GM23338 (cell line): ENCODE results near the gene ST14. TPM values are rescaled to one million over a fixed set of nuclear protein-coding genes. Genes with fewer than 3 reads are reported as not detected.

Experiments used
- ATAC-seq: fragments of 200-7000 bp; cut with Tn5 transposase; 3 replicates; pipeline ENCODE4 v1.9.1; 2020
- DNase-seq: peaks from one replicate; pipeline ENCODE4 v3.0.0-alpha.2; 2015; ENCODE audit warnings: low spot score
- H2AFZ ChIP-seq: fragments of 200-600 bp; sonication (generic); 2 replicates; pipeline ENCODE4 v1.8.0; 2016; ENCODE audit warnings: antibody characterized with exemption, mild to moderate bottlenecking, moderate library complexity
- H3F3A ChIP-seq: fragments of 200-600 bp; sonication (generic); replicated peaks from 2 replicates; pipeline ENCODE4 v1.8.0; 2017; ENCODE audit warnings: antibody characterized with exemption, mixed run types, low read depth
- H3K27ac ChIP-seq: fragments of 200-600 bp; sonication (generic); 2 replicates; pipeline ENCODE4 v1.6.1; 2016; ENCODE audit warnings: low read depth
- H3K27me3 ChIP-seq: fragments of 200-600 bp; sonication (generic); 2 replicates; pipeline ENCODE4 v1.8.0; 2016; ENCODE audit warnings: mild to moderate bottlenecking, mixed run types, moderate library complexity; ENCODE audit not compliant: insufficient read depth
- H3K36me3 ChIP-seq: fragments of 200-600 bp; sonication (generic); 2 replicates; pipeline ENCODE4 v1.8.0; 2016; ENCODE audit warnings: mild to moderate bottlenecking; ENCODE audit not compliant: insufficient read depth
- H3K4me1 ChIP-seq: fragments of 200-600 bp; sonication (generic); 2 replicates; pipeline ENCODE4 v1.8.0; 2016; ENCODE audit warnings: mild to moderate bottlenecking, moderate library complexity; ENCODE audit not compliant: insufficient read depth
- H3K4me2 ChIP-seq: fragments of 200-600 bp; sonication (generic); 2 replicates; pipeline ENCODE4 v1.7.1; 2017; ENCODE audit warnings: mixed run types
- H3K4me3 ChIP-seq: fragments of 200-600 bp; sonication (generic); 2 replicates; pipeline ENCODE4 v1.6.1; 2016; ENCODE audit warnings: mixed run types
- H3K79me2 ChIP-seq: fragments of 200-600 bp; sonication (generic); replicated peaks from 2 replicates; pipeline ENCODE4 v1.8.0; 2017; ENCODE audit warnings: mild to moderate bottlenecking; ENCODE audit not compliant: insufficient read depth
- H3K9me2 ChIP-seq: fragments of 200-600 bp; sonication (generic); 2 replicates; pipeline ENCODE4 v1.8.0; 2017; ENCODE audit not compliant: insufficient read depth
- H4K20me1 ChIP-seq: fragments of 200-600 bp; sonication (generic); replicated peaks from 2 replicates; pipeline ENCODE4 v1.8.0; 2017; ENCODE audit warnings: mild to moderate bottlenecking; ENCODE audit not compliant: insufficient read depth
- H3K27ac Mint-ChIP-seq: 2 replicates; pipeline ENCODE4 v1.8.0; 2020; ENCODE audit warnings: inconsistent platforms, mild to moderate bottlenecking, moderate library complexity, mixed read lengths
- H3K27me3 Mint-ChIP-seq: 3 replicates; pipeline ENCODE4 v1.8.0; 2022; ENCODE audit warnings: low read depth, mild to moderate bottlenecking, moderate library complexity, mixed read lengths, inconsistent platforms; ENCODE audit not compliant: insufficient read depth, poor library complexity
- H3K36me3 Mint-ChIP-seq: 3 replicates; pipeline ENCODE4 v1.8.0; 2021; ENCODE audit warnings: low read depth, mild to moderate bottlenecking, inconsistent platforms, moderate library complexity, mixed read lengths
- H3K4me1 Mint-ChIP-seq: 3 replicates; pipeline ENCODE4 v1.8.0; 2020; ENCODE audit warnings: mild to moderate bottlenecking, inconsistent platforms, mixed read lengths
- H3K4me3 Mint-ChIP-seq: 3 replicates; pipeline ENCODE4 v1.8.0; 2021; ENCODE audit warnings: moderate library complexity, mild to moderate bottlenecking, inconsistent platforms, mixed read lengths
- H3K9me3 Mint-ChIP-seq: 3 replicates; pipeline ENCODE4 v1.8.0; 2020; ENCODE audit warnings: moderate library complexity, mild to moderate bottlenecking, inconsistent platforms, mixed read lengths
- ETS1 ChIP-seq: IDR thresholded peaks from 2 replicates; pipeline ENCODE4 v1.6.1; 2016; ENCODE audit warnings: antibody characterized with exemption
- EZH2 ChIP-seq: fragments of 200-600 bp; sonication (generic); IDR thresholded peaks from one replicate; pipeline ENCODE4 v1.8.0; 2017; ENCODE audit warnings: antibody characterized with exemption, mild to moderate bottlenecking, low read depth; ENCODE audit not compliant: unreplicated experiment
- EZH2phosphoT487 ChIP-seq: fragments of 200-600 bp; sonication (generic); IDR thresholded peaks from one replicate; pipeline ENCODE4 v1.8.1; 2018; ENCODE audit warnings: antibody characterized with exemption; ENCODE audit not compliant: unreplicated experiment
- STAT1 ChIP-seq: IDR thresholded peaks from one replicate; pipeline ENCODE4 v1.6.1; 2016; ENCODE audit warnings: antibody characterized with exemption; ENCODE audit not compliant: unreplicated experiment
- ZNF331 ChIP-seq: fragments of 250-450 bp; sonication (Bioruptor Pico); IDR thresholded peaks from 2 replicates; pipeline ENCODE4 v1.5.0; 2020; ENCODE audit warnings: low read depth, mild to moderate bottlenecking, moderate library complexity
- ZNF462 ChIP-seq: fragments of 250-450 bp; sonication (Bioruptor Pico); IDR thresholded peaks from 2 replicates; pipeline ENCODE4 v1.5.0; 2020; ENCODE audit warnings: mild to moderate bottlenecking, moderate library complexity
- polyA plus RNA-seq: library from polyadenylated mRNA; unstranded; fragments of >200 nt; fragmentation: Nextera tagmentation; extraction: Ambion mirVana; gene quantifications from 2 replicates; pipeline ENCODE4 v1.2.1, GENCODE V29; 2016
- total RNA-seq: library from RNA; depleted of rRNA; stranded (reverse); fragments of >200 nt; shearing (Covaris generic); gene quantifications from 2 replicates; pipeline ENCODE4 v1.2.3, GENCODE V29; 2014
- TF ChIP-seq, protein P1 (sequence below), 2 experiments: fragments of 200-600 bp in 1 of 2; sonication (generic) in 1 of 2; conservative IDR thresholded peaks; 2 replicates each; pipeline versions ENCODE4 v1.5.1 to v1.6.1; 2016 to 2017; ENCODE audit warnings: antibody characterized with exemption in 2 of 2, low read depth in 2 of 2, mild to moderate bottlenecking in 2 of 2, moderate library complexity in 1 of 2

ST14 gene
- total and polyA plus RNA-seq, 2 experiments from 2014 or later = 7.9 to 32.7 TPM

DNA sequence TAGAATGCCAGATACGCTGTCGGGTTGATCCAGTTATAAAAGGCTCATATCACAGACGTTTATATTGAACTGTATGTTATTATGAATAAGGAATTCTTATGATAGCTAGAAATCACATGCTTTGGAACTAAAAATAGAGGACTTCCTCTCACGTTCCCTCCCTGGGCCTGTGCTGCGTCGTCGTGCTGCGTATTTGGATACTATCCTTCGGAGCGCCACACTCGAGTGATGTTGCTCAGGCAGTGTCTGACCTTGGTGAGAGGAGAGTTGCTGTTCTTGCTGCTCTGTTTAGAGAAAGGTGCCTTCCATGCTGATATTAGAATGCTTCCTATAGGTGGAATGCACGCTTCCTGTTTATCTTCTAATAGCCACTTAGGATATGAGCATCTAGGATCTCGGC is 20.2 kb upstream of the ST14 start (continued):
- TF ChIP-seq ZNF462 (CRISPR knock-in tag) (no peak), EZH2phosphoT487 (no peak), EZH2 (no peak), STAT1 (no peak)

GRCh38 chr11:130141561-130142341 is 17.8 kb upstream of the ST14 start:
- no peak overlapping the region for H3K4me3 ChIP-seq
- no peaks in the 10 kb centered on the region for H3K27me3 ChIP-seq
- Mint-ChIP-seq H3K9me3 (no peaks in the 10 kb centered on the region), H3K4me3 (no peak overlapping the region), H3K27me3 (peaks cover 3% of the 10 kb centered on the region), H3K27ac (no peak overlapping the region), H3K4me1 (peaks cover 22% of the 10 kb centered on the region), H3K36me3 (peaks cover 72% of the 10 kb centered on the region)
- no peak for DNase-seq
- H2AFZ ChIP-seq = no peak overlapping the region
- peaks cover 20% of the 10 kb centered on the region for H3K36me3 ChIP-seq
- peaks cover 14% of the 10 kb centered on the region for H4K20me1 ChIP-seq
- 0 out of 2 replicates have a peak, but pooled peaks cover 7% of the 10 kb centered on the region for H3F3A ChIP-seq
- peaks cover 13% of the 10 kb centered on the region for H3K4me1 ChIP-seq
- TF ChIP-seq ETS1 (no peak), EZH2phosphoT487 (no peak), STAT1 (no peak), ZNF331 (CRISPR knock-in tag) (no peak), EZH2 (no peak)
- TF ChIP-seq, protein P1, sequence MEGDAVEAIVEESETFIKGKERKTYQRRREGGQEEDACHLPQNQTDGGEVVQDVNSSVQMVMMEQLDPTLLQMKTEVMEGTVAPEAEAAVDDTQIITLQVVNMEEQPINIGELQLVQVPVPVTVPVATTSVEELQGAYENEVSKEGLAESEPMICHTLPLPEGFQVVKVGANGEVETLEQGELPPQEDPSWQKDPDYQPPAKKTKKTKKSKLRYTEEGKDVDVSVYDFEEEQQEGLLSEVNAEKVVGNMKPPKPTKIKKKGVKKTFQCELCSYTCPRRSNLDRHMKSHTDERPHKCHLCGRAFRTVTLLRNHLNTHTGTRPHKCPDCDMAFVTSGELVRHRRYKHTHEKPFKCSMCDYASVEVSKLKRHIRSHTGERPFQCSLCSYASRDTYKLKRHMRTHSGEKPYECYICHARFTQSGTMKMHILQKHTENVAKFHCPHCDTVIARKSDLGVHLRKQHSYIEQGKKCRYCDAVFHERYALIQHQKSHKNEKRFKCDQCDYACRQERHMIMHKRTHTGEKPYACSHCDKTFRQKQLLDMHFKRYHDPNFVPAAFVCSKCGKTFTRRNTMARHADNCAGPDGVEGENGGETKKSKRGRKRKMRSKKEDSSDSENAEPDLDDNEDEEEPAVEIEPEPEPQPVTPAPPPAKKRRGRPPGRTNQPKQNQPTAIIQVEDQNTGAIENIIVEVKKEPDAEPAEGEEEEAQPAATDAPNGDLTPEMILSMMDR (conservative IDR thresholded peaks at IDR 0.05; ENCODE audit: low read depth in 2 of 2) = no peak
- H3K4me2 ChIP-seq = no peak overlapping the region
- no peaks in the 10 kb centered on the region for H3K9me2 ChIP-seq
- H3K27ac ChIP-seq = no peak overlapping the region
- H3K79me2 ChIP-seq = 0 out of 2 replicates have a peak, but pooled peaks cover 3% of the 10 kb centered on the region
- no peak for ATAC-seq
